ENCODE results near the gene XPO6.

The XPO6 gene

GRCh38 chr16:28069971-28070794 lies 141.6 kb downstream of the XPO6 start:
- no peak for DNase-seq (ENCODE audit: low spot score)
- in situ Hi-C loops (cut with MboI; ENCODE audit: low pct_unique_long_range_greater_than_20kb, low sequenced_read_pairs, unreplicated experiment), result no loop called here
- no peak for TF ChIP-seq CTCF (IDR thresholded peaks at IDR 0.05; ENCODE audit: extremely low read depth, insufficient read depth, missing control alignments)

- no peak for TF ChIP-seq CTCF (IDR thresholded peaks at IDR 0.05; ENCODE audit: extremely low read depth, insufficient read depth, missing control alignments)
- in situ Hi-C loops (cut with MboI; ENCODE audit: low pct_unique_long_range_greater_than_20kb, low sequenced_read_pairs, unreplicated experiment), result no loop called here
- no peak for DNase-seq (ENCODE audit: low spot score)
Measured at GRCh38 chr16:28068976-28069375, 142.8 kb downstream of the XPO6 start.

- TF ChIP-seq CTCF (IDR thresholded peaks at IDR 0.05; ENCODE audit: extremely low read depth, insufficient read depth, missing control alignments), result no peak
- in situ Hi-C loops (cut with MboI; ENCODE audit: low pct_unique_long_range_greater_than_20kb, low sequenced_read_pairs, unreplicated experiment), result no loop called here
- DNase-seq (ENCODE audit: low spot score), result no peak
Measured at GRCh38 chr16:28067604-28068379, 144.0 kb downstream of the XPO6 start.

GRCh38 chr16:28064706-28065249 lies 147.0 kb downstream of the XPO6 start:
- in situ Hi-C loops (cut with MboI; ENCODE audit: low pct_unique_long_range_greater_than_20kb, low sequenced_read_pairs, unreplicated experiment), result no loop called here
- no peak for DNase-seq (ENCODE audit: low spot score)
- TF ChIP-seq CTCF (IDR thresholded peaks at IDR 0.05; ENCODE audit: extremely low read depth, insufficient read depth, missing control alignments), result no peak

- DNase-seq (ENCODE audit: low spot score), result no peak
- in situ Hi-C loops (cut with MboI; ENCODE audit: low pct_unique_long_range_greater_than_20kb, low sequenced_read_pairs, unreplicated experiment), result no loop called here
- TF ChIP-seq CTCF (IDR thresholded peaks at IDR 0.05; ENCODE audit: extremely low read depth, insufficient read depth, missing control alignments), result no peak
Measured at GRCh38 chr16:28064150-28064549, 147.6 kb downstream of the XPO6 start.

- DNase-seq (ENCODE audit: low spot score), result peak; percentile 67
- peak; percentile 21 for TF ChIP-seq CTCF (IDR thresholded peaks at IDR 0.05; ENCODE audit: extremely low read depth, insufficient read depth, missing control alignments)
- in situ Hi-C loops (cut with MboI; ENCODE audit: low pct_unique_long_range_greater_than_20kb, low sequenced_read_pairs, unreplicated experiment), result no loop called here
Measured at GRCh38 chr16:28063591-28064061, 148.1 kb downstream of the XPO6 start, which contains the start of gene GSG1L. TSS of gene GSG1L (minus strand) at chr16:28063714. CDS start at chr16:28063424, 290 bp downstream.

Measured in GM13977 (cell line).